Left lung (tissue), 10 donors: ENCODE results near the gene BLZF1. TPM values are rescaled to one million over a fixed set of nuclear protein-coding genes. Genes with fewer than 3 reads are reported as not detected.
A peak's percentile ranks its signal among the peaks of the same experiment; 100 is the strongest.

Experiments
- ATAC-seq: fragments of 200-7000 bp; cut with Tn5 transposase; one replicate; pipeline ENCODE4 v1.9.1; 2020; ENCODE audit warnings: moderate library complexity
- DNase-seq, 4 donors: peaks; one replicate each; pipeline ENCODE4 v3.0.0-alpha.2; 2013 to 2020
- H3K27ac ChIP-seq, 2 donors: fragments of 200-600 bp; sonication (generic) in 1 of 2; one replicate each; pipeline versions ENCODE4 v1.5.0 to v1.8.0; 2020 to 2021
- H3K27me3 ChIP-seq, 2 donors: fragments of 200-600 bp; sonication (generic) in 1 of 2; one replicate each; pipeline versions ENCODE4 v1.5.0 to v1.8.0; 2020 to 2021
- H3K36me3 ChIP-seq, 2 donors: fragments of 200-600 bp; sonication (generic) in 1 of 2; one replicate each; pipeline versions ENCODE4 v1.5.0 to v1.8.0; 2020 to 2021
- H3K4me1 ChIP-seq, 2 donors: fragments of 200-600 bp; one replicate each; pipeline ENCODE4 v1.8.0; 2021
- H3K4me3 ChIP-seq, 2 donors: fragments of 200-600 bp; sonication (generic) in 1 of 2; one replicate each; pipeline versions ENCODE4 v1.5.0 to v1.8.0; 2020 to 2021; ENCODE audit warnings: mild to moderate bottlenecking in 1 of 2
- H3K9me3 ChIP-seq, 2 donors: fragments of 200-600 bp; sonication (generic) in 1 of 2; one replicate each; pipeline versions ENCODE4 v1.5.0 to v1.8.0; 2020 to 2021
- CTCF ChIP-seq, 2 donors: fragments of 200-600 bp; sonication (generic) in 1 of 2; IDR thresholded peaks; one replicate each; pipeline versions ENCODE4 v1.5.0 to v1.8.0; 2021; ENCODE audit warnings: antibody characterized with exemption in 2 of 2
- intact Hi-C, 2 donors: fragments of 100-400 bp; cut with DNase I; formaldehyde crosslinking; loops; one replicate each; pipeline versions ENCODE4 v1.11.2 to v1.14.2; 2022
- polyA plus RNA-seq, 6 donors: library from polyadenylated mRNA; unstranded; fragments of 120-200 nt; gene quantifications; one replicate each; pipeline ENCODE4 v1.2.1, GENCODE V29; 2013; ENCODE audit not compliant: insufficient read length in 6 of 6
- total RNA-seq, 2 donors: library from RNA; stranded (reverse); fragmentation: NEBNext Ultra II Directional; extraction: Animal tissue kit (Norgen Biotek cat#: 25700); gene quantifications; one replicate each; pipeline ENCODE4 v1.2.1, GENCODE V29; 2021
- donor health status: DM: no; HTN: yes; CAD: no.
- donor health status: DM: no; HTN: no; CAD: no.

BLZF1 gene
- total and polyA plus RNA-seq, 8 donors = 25.3 to 29.7 (median 27.2) TPM

- no peaks in the 10 kb centered on the region for H3K36me3 ChIP-seq
- no peak overlapping the region for H3K27ac ChIP-seq
- DNase-seq (peak in 2 of 4 donors; percentile 59 to 71), ATAC-seq (peak; percentile 70)
- no peaks in the 10 kb centered on the region for H3K4me1 ChIP-seq
- no peaks in the 10 kb centered on the region for H3K9me3 ChIP-seq
- peak; percentile 72 to 76 for TF ChIP-seq CTCF (IDR thresholded peaks at IDR 0.05)
- H3K4me3 ChIP-seq = no peak overlapping the region
- no peaks in the 10 kb centered on the region for H3K27me3 ChIP-seq
- intact Hi-C loops = loop anchor here in 1 of 2 donors (5.0 kb wide), 1 partner anchor 746 kb away; no protein-coding TSS in a partner anchor
Observed at GRCh38 chr1:169348383-169349036, 19.5 kb upstream of the BLZF1 start.

GRCh38 chr1:169360415-169360814 is 7.6 kb upstream of the BLZF1 start:
- Histone ChIP-seq H3K9me3 (no peaks in the 10 kb centered on the region), H3K27me3 (no peaks in the 10 kb centered on the region), H3K4me1 (no peaks in the 10 kb centered on the region), H3K4me3 (no peak overlapping the region), H3K36me3 (no peaks in the 10 kb centered on the region), H3K27ac (no peak overlapping the region)
- no peak for DNase-seq
- no peak for TF ChIP-seq CTCF (IDR thresholded peaks at IDR 0.05)
- ATAC-seq = no peak
- intact Hi-C loops = no loop called here

GRCh38 chr1:169361281-169361680 is 6.7 kb upstream of the BLZF1 start:
- H3K36me3 ChIP-seq = no peaks in the 10 kb centered on the region
- H3K27me3 ChIP-seq = no peaks in the 10 kb centered on the region
- no peak overlapping the region for H3K27ac ChIP-seq
- ATAC-seq = no peak
- H3K9me3 ChIP-seq = no peaks in the 10 kb centered on the region
- no peak for TF ChIP-seq CTCF (IDR thresholded peaks at IDR 0.05)
- intact Hi-C loops = no loop called here
- DNase-seq = peak in 1 of 4 donors; percentile 31
- H3K4me3 ChIP-seq = no peak overlapping the region
- peaks cover 0 to 1% of the 10 kb centered on the region in 2 donors for H3K4me1 ChIP-seq

GRCh38 chr1:169363046-169363730 is 4.8 kb upstream of the BLZF1 start:
- H3K36me3 ChIP-seq = no peaks in the 10 kb centered on the region
- no peak for ATAC-seq
- no peak for TF ChIP-seq CTCF (IDR thresholded peaks at IDR 0.05)
- H3K9me3 ChIP-seq = no peaks in the 10 kb centered on the region
- H3K4me3 ChIP-seq = no peak overlapping the region
- H3K27ac ChIP-seq = no peak overlapping the region
- H3K4me1 ChIP-seq = peaks cover 0 to 12% of the 10 kb centered on the region in 2 donors
- intact Hi-C loops = no loop called here
- H3K27me3 ChIP-seq = no peaks in the 10 kb centered on the region
- no peak for DNase-seq

GRCh38 chr1:169364948-169365347 is 3.0 kb upstream of the BLZF1 start:
- TF ChIP-seq CTCF (IDR thresholded peaks at IDR 0.05) = no peak
- intact Hi-C loops = no loop called here
- ATAC-seq = no peak

More at GRCh38 chr1:169364948-169365347, 3.0 kb upstream of the BLZF1 start:
- Histone ChIP-seq H3K27me3 (no peaks in the 10 kb centered on the region), H3K4me3 (no peak overlapping the region), H3K27ac (no peak overlapping the region), H3K36me3 (peaks cover 0 to 2% of the 10 kb centered on the region in 2 donors), H3K9me3 (no peaks in the 10 kb centered on the region), H3K4me1 (peaks cover 9 to 25% of the 10 kb centered on the region in 2 donors)
- no peak for DNase-seq
